Heart right ventricle (tissue), 16 donors: ENCODE results near the gene COL23A1. TPM values are rescaled to one million over a fixed set of nuclear protein-coding genes. Genes with fewer than 3 reads are reported as not detected.
A peak's percentile ranks its signal among the peaks of the same experiment; 100 is the strongest.

Experiments
- ATAC-seq, 8 donors: fragments of 200-7000 bp; cut with Tn5 transposase; one replicate each; pipeline ENCODE4 v1.9.1; 2020; ENCODE audit warnings: mild to moderate bottlenecking in 8 of 8, moderate library complexity in 8 of 8, moderate number of reproducible peaks in 1 of 8
- DNase-seq, 2 donors: peaks; one replicate each; pipeline ENCODE4 v3.0.0-alpha.2; 2020
- H3K27ac ChIP-seq, 10 donors: fragments of 200-600 bp; sonication (generic) in 2 of 10; one replicate each; pipeline versions ENCODE4 v1.5.0 to v1.8.0; 2020 to 2022; ENCODE audit warnings: mild to moderate bottlenecking in 3 of 10
- H3K27me3 ChIP-seq, 7 donors: fragments of 200-600 bp; one replicate each; pipeline ENCODE4 v1.8.0; 2021 to 2022; ENCODE audit warnings: mild to moderate bottlenecking in 2 of 7
- H3K36me3 ChIP-seq, 9 donors: fragments of 200-600 bp; sonication (generic) in 1 of 9; one replicate each; pipeline versions ENCODE4 v1.5.0 to v1.8.0; 2020 to 2022; ENCODE audit warnings: mild to moderate bottlenecking in 2 of 9
- H3K4me1 ChIP-seq, 9 donors: fragments of 200-600 bp; sonication (generic) in 1 of 9; one replicate each; pipeline versions ENCODE4 v1.5.0 to v1.8.0; 2020 to 2022; ENCODE audit warnings: mild to moderate bottlenecking in 4 of 9
- H3K4me3 ChIP-seq, 10 donors: fragments of 200-600 bp; sonication (generic) in 2 of 10; one replicate each; pipeline versions ENCODE4 v1.5.0 to v1.8.0; 2020 to 2022; ENCODE audit warnings: mild to moderate bottlenecking in 7 of 10, moderate library complexity in 2 of 10
- H3K9me3 ChIP-seq, 11 donors: fragments of 200-600 bp in 10 of 11; sonication (generic) in 2 of 11; one replicate each; pipeline versions ENCODE4 v1.5.0 to v1.8.0; 2013 to 2022; ENCODE audit warnings: mild to moderate bottlenecking in 2 of 11, control low read depth in 1 of 11, moderate library complexity in 1 of 11
- WGBS, 2 donors: extraction: QIAGEN DNeasy Blood & Tissue Kit; methylation state at CpG; one replicate each; pipeline ENCODE4 v1.1.7; 2013; ENCODE audit warnings: inconsistent platforms in 1 of 2; 5-methylcytosine and 5-hydroxymethylcytosine counted together
- intact Hi-C, 10 donors: fragments of 100-400 bp; cut with DNase I; formaldehyde crosslinking; loops; one replicate each; pipeline versions ENCODE4 v1.11.1 to v1.14.2; 2022
- polyA plus RNA-seq, 2 donors: library from polyadenylated mRNA; stranded (reverse); fragments of 200-250 nt; gene quantifications; one replicate each; pipeline ENCODE4 v1.2.3, GENCODE V29; 2013
- total RNA-seq, 10 donors: library from RNA; stranded (reverse); fragmentation: NEBNext Ultra II Directional in 3 of 10; extraction: Animal tissue kit (Norgen Biotek cat#: 25700) in 3 of 10; gene quantifications; one replicate each; pipeline versions ENCODE4 v1.2.1 to v1.2.4, GENCODE V29; 2021 to 2023
- TF ChIP-seq, protein P1 (sequence below), 9 donors: fragments of 200-600 bp; sonication (generic) in 2 of 9; IDR thresholded peaks; one replicate each; pipeline versions ENCODE4 v1.5.0 to v1.8.0; 2021 to 2022; ENCODE audit warnings: antibody characterized with exemption in 9 of 9, mild to moderate bottlenecking in 5 of 9, moderate library complexity in 1 of 9
- donor health status: Arrhythmogenic right ventricular cardiomyopathy.
- donor health status: ischemic (EF 13 %, LVEDD 7.1; RV severe dilation, severe dysfunction).
- donor health status: healthy with polysubstance abuse.
- donor health status: DM: no; HTN: yes; CAD: no.
- donor health status: DM: no; HTN: no; CAD: no.
- donor health status: ischemic (EF 25% LVEDD 6.9; RV normal size, moderate dysfunction).
- donor health status: ischemic (EF 25% LVEDD 5.7; RV mildly dilated, moderate dysfunction).
- donor health status: healthy.
- donor health status: DM: yes; HTN: yes; CAD: no.
- donor health status: Ischemic cardiomyopathy.
- donor health status: ischemic (EF 35%, LVEDD 5.7; RV mildly dilated, moderate dysfunction).
- donor health status: nonischemic (EF 11% LVEDD 7.7; RV severe dilation, severe dysfunction).
- donor health status: DM: yes; HTN: yes; CAD: no.
- donor health status: PGD.
- donor health status: ischemic (EF 29% LVEDD 5.4; RV normal size, mild dysfunction).
- donor health status: nonischemic (EF 23%, LVEDD 6.1; RV moderate dilation, normal function).

The COL23A1 gene
- total and polyA plus RNA-seq, 12 donors, result 8.9 to 29.0 (median 16.2) TPM

DNA sequence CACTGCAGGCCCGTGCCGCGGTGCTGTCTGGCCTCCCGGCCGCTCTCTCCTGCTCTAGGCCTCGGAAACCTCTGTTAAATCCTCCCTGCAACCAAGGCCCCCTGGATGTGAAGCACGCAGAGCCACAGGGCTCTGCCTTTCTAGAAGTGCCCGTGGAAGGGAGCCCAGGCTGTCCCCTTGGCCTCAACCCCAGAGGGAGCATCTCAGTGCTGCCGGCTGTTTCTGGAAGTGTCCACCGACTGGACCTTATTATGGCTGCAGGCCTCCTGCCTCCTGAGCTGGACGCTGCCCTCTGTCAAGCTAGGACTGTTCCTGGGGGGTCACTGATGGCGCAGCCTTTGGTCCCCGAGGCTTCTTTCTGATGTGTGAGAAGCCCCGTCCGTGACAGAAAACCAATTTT is 317.2 kb downstream of the COL23A1 start:
- no peaks in the 10 kb centered on the region for H3K36me3 ChIP-seq
- peaks cover 0 to under 1% (median 0%) of the 10 kb centered on the region in 9 donors for H3K4me1 ChIP-seq
- no peak for DNase-seq
- H3K9me3 ChIP-seq, result peaks cover 0 to 9% (median 0%) of the 10 kb centered on the region in 11 donors
- ATAC-seq, result no peak
- intact Hi-C loops, result loop anchor here in 1 of 10 donors (10.0 kb wide), 1 partner anchor 572 kb away; no protein-coding TSS in a partner anchor
- TF ChIP-seq, protein P1, sequence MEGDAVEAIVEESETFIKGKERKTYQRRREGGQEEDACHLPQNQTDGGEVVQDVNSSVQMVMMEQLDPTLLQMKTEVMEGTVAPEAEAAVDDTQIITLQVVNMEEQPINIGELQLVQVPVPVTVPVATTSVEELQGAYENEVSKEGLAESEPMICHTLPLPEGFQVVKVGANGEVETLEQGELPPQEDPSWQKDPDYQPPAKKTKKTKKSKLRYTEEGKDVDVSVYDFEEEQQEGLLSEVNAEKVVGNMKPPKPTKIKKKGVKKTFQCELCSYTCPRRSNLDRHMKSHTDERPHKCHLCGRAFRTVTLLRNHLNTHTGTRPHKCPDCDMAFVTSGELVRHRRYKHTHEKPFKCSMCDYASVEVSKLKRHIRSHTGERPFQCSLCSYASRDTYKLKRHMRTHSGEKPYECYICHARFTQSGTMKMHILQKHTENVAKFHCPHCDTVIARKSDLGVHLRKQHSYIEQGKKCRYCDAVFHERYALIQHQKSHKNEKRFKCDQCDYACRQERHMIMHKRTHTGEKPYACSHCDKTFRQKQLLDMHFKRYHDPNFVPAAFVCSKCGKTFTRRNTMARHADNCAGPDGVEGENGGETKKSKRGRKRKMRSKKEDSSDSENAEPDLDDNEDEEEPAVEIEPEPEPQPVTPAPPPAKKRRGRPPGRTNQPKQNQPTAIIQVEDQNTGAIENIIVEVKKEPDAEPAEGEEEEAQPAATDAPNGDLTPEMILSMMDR (IDR thresholded peaks at IDR 0.05), result no peak
- H3K27ac ChIP-seq, result no peak overlapping the region
- WGBS, 2 donors, result 86 to 91% methylated on average over 15 of the region's 15 CpGs
- no peak overlapping the region for H3K4me3 ChIP-seq
- peaks cover 0 to 9% (median 3%) of the 10 kb centered on the region in 7 donors for H3K27me3 ChIP-seq

DNA sequence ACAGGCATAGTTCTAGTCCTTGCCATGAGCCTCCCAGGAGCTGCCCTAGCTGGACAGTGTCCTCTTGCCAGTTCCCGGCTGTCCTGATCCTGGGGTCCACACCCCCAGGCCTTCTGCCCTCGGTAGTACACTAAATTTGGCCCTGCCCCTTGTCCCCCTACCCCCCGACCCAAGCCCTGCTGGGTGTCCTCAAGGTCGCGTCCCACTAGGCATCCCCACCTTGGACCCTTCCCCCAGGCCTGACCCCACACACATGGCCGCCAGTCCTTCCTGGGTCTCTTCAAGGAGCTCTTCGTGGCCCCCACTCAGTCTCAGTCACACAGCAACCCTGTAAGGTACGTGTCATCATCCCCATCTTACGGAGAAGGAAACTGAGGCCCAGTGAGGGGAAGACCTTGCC is 317.6 kb downstream of the COL23A1 start:
- peaks cover 0 to 5% (median 3%) of the 10 kb centered on the region in 7 donors for H3K27me3 ChIP-seq
- no peak overlapping the region for H3K27ac ChIP-seq
- peaks cover 0 to 9% (median 0%) of the 10 kb centered on the region in 11 donors for H3K9me3 ChIP-seq
- 89 to 91% methylated on average over 9 of the region's 9 CpGs for WGBS, 2 donors
- H3K4me1 ChIP-seq, result peaks cover 0 to 5% (median 0%) of the 10 kb centered on the region in 9 donors
- no peak for ATAC-seq
- H3K4me3 ChIP-seq, result no peak overlapping the region
- H3K36me3 ChIP-seq, result no peaks in the 10 kb centered on the region
- DNase-seq, result no peak
- intact Hi-C loops, result loop anchor here in 1 of 10 donors (10.0 kb wide), 1 partner anchor 572 kb away; no protein-coding TSS in a partner anchor
- TF ChIP-seq, protein P1 (IDR thresholded peaks at IDR 0.05), result no peak

DNA sequence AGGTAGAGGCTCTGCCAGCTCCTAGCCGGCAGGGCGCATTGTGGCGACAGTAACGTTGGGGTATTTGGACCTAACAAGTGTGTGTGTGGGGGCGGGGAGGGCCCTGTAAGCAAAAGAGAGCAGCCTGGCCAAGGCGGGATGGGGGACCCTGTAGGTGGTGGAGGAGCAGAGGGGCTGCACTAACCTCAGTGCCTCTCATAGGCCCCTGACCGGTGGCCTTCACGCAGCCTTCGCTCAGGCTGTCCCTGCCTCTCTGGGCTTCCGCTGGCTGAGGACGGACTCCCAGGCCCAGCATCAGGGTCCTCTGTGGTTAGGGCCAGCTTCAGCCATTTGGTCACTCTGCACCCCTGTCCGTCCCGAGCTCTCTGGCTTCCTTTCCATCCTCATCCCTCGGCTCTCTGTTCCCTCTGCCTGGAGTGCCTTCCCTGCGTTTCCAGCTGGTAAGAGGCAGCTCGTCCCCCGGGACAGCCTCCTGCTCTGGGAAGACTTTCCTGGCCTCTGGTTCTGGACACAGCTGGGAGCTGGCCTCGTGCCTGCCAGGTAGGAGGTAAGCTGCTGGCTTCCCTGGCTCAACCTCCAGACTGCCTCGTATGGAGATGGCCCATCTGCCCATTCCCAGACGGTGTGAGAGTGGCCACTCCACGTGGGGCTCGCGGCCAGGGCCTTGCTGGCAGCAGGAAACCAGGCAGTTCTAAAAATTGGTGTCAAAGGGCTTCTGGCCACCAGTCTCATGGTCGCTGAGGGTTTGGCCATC is 318.3 kb downstream of the COL23A1 start:
- DNase-seq, result peak in 1 of 2 donors; percentile 2
- Histone ChIP-seq H3K9me3 (peaks cover 0 to 9% (median 0%) of the 10 kb centered on the region in 11 donors), H3K36me3 (no peaks in the 10 kb centered on the region), H3K27ac (no peak overlapping the region), H3K27me3 (peaks cover 0 to 5% (median 3%) of the 10 kb centered on the region in 7 donors), H3K4me3 (no peak overlapping the region), H3K4me1 (peaks cover 0 to 12% (median 2%) of the 10 kb centered on the region in 9 donors)
- intact Hi-C loops, result loop anchor here in 1 of 10 donors (10.0 kb wide), 1 partner anchor 573 kb away; no protein-coding TSS in a partner anchor
- no peak for ATAC-seq
- WGBS, 2 donors, result 77 to 79% methylated on average over 24 of the region's 24 CpGs
- TF ChIP-seq, protein P1 (IDR thresholded peaks at IDR 0.05), result no peak

DNA sequence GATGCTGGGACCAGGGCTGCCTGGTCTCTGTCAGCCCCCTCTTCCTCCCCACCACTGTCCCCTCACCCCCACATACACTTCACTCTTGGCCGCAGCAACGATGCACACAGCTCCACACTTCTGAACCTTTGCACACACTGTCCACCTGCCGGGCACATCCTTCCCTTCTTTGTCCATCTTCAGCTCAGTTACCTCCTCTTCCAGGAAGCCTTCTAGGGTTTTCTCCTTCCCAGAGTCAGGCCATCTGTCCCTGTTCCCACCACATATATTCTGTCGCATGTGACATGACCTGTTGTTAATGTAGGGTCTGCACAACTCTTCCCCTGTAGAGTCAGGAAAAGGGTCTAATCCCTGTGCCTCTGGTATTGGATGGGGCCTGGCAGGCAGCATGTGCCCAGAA is 319.0 kb downstream of the COL23A1 start:
- H3K27me3 ChIP-seq, result peaks cover 0 to 5% (median 0%) of the 10 kb centered on the region in 7 donors
- peaks cover 0 to 8% (median 0%) of the 10 kb centered on the region in 11 donors for H3K9me3 ChIP-seq
- intact Hi-C loops, result loop anchor here in 1 of 10 donors (10.0 kb wide), 1 partner anchor 574 kb away; no protein-coding TSS in a partner anchor
- no peak for ATAC-seq
- H3K36me3 ChIP-seq, result no peaks in the 10 kb centered on the region
- H3K4me3 ChIP-seq, result no peak overlapping the region
- peaks cover 0 to 17% (median 4%) of the 10 kb centered on the region in 9 donors for H3K4me1 ChIP-seq
- TF ChIP-seq, protein P1 (IDR thresholded peaks at IDR 0.05), result no peak
- H3K27ac ChIP-seq, result no peak overlapping the region
- DNase-seq, result no peak
- WGBS, 2 donors, result 85 to 88% methylated on average over 4 of the region's 4 CpGs
